ENCODE measurements around the gene IL5. TPM values are rescaled to one million over a fixed set of nuclear protein-coding genes. Genes with fewer than 3 reads are reported as not detected.
"Not testable (repeated sequence)": the region's sequence is repeated elsewhere in the genome, so short reads cannot be mapped to it uniquely, and the experiment has no call there.

Gene IL5
- total RNA-seq, 1 experiment from 2014 or later = not detected

DNA sequence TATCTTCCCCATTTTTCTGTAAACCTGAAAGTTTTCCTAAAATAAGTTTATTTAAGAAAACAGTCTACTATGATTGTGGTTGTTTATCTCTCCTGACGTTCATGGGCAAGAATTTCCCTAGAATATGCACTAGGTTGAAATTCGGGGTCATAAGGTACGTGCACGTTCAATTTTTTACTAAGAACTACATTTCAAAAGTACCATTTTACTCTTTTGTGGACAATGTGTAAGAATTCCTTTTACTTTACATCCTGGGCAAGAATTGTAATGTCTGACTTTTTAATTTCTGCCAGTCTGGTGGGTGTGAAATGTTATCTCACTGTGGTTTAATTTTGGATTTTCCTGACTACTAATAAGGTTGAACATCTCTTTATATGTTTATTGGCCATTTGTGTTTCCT, 12.4 kb downstream of the IL5 start:
- DNase-seq (ENCODE audit: extremely low read depth, low read depth) = no peak

DNA sequence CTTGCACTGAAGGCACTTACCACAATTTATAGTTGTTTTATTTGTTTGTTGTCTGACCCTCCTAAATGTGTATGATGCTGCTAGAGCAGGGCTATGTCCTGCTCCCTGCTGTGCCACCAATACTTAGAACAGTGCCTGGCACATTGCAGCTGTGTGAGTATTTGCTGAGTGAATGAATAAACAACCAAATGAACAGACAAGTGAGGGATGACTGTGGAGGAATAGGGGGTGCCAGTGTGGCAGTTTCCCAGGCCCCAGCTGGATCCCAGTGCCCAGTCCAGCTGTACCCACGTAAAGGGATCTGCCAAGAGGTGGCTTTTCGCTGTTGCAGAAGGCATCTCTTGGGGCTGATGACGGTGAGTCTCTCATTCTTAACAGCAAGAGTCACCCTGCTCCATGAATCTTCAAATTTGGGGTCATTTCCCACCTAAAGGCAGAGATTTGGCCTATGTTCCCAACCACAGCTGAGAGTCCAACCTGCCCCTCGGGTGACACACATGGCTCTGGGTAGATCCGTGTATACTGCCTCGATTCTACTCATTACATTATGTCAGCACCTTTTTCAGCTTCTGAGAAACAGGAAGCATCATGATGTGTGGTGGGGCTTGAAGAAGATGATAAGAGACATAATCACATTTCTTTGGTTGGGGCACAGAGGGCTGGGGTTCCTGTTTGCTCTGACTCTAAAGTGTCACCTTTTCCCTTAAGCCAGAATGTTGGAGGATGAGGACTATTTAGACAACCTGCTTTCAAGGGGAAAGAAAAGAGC, 14.3 kb downstream of the IL5 start:
- DNase-seq (ENCODE audit: extremely low read depth, low read depth) = no peak

- no peak for DNase-seq (ENCODE audit: extremely low read depth, low read depth)
These were observed 15.3 kb downstream of the IL5 start for GRCh38 chr5:132528021-132528420.

GRCh38 chr5:132526974-132527564, 16.3 kb downstream of the IL5 start:
- DNase-seq (ENCODE audit: extremely low read depth, low read depth) = no peak

DNA sequence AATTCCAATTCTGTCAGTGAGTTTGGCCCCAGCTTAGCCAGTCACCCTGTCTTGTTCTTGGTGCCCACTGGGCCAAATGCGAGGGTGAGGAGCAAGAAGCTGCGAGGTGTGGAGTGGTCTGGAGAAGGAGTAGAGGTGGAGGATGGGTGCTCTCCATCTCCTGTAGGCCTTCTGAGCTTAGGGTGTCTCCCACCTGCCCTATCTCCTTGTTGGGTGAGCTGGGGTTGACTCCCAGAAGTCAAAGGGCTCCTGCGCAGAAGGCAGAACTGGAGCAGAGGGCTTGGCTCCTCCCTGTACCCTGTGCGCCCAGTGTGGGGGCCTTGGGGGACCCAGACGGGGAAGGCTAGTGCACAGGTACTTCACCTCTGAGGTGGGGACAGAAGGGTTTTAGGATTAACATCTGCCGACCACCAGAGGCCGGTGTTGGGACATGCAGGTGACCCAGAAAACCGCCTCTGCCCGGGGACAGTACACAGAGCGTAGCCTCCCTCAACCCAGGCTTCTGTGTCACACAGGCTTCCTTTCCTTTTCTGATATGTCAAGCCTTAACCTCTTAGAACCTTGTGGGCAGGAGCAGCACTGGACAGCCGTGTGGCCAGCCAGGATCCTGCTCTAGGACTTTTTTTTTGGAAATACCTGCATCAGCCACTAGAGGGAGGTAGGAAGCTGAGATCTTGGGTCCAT, 16.9 kb downstream of the IL5 start:
- DNase-seq (ENCODE audit: extremely low read depth, low read depth) = peak; percentile 70

DNA sequence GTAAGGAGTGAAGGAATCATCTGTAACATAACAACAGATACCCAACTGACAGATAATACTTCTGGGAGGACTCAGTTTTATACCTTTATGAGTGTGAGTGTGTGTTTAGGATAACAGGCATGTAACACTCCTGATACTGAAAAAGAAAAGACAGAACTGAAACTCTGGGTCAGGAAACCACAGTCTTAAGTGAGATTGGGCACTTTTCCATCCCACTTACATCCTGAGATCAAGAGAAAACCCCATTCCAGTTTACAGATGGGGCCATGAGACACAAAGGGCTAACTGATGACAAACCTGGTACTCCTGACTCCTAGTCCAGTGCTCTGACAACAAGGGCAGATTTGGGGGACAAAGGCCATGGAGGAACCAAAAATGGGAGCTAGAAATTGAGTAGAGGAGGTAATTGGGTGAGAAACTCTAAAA, 18.0 kb downstream of the IL5 start:
- no peak for DNase-seq (ENCODE audit: extremely low read depth, low read depth)

DNA sequence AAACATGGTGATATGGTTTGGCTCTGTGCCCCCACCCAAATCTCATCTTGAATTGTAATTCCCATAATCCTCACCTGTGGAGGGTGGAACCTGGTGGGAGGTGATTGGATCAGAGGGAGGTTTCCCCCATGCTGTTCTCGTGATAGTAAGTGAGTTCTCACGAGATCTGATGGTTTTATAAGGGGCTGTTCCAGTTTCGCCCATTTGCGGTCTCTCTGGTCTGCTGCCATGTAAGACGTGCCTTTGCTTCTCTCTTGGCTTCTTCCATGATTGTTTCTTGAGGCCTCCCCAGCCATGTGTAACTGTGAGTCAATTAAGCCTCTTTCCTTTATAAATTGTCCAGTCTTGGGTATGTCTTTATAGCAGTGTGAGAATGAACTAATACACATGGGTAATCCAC, 18.4 kb downstream of the IL5 start:
- not testable (repeated sequence) for DNase-seq (ENCODE audit: extremely low read depth, low read depth)

DNA sequence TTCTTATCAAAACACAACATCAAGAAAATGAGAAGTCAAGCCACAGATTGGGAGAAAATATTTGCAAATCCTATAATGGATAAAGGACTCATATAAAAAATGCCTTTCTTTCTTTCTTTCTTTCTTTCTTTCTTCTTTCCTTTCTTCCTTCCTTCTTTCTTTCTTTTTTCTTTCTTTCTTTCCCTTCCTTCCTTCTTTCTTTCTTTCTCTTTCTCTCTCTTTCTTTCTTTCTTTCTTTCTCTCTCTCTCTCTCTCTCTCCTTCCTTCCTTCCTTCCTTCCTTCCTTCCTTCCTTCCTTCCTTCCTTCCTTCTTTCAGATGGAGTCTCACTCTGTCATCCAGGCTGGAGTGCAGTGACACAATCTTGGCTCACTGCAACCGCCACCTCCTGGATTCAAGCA, 21.3 kb downstream of the IL5 start:
- not testable (repeated sequence) for DNase-seq (ENCODE audit: extremely low read depth, low read depth)

DNA sequence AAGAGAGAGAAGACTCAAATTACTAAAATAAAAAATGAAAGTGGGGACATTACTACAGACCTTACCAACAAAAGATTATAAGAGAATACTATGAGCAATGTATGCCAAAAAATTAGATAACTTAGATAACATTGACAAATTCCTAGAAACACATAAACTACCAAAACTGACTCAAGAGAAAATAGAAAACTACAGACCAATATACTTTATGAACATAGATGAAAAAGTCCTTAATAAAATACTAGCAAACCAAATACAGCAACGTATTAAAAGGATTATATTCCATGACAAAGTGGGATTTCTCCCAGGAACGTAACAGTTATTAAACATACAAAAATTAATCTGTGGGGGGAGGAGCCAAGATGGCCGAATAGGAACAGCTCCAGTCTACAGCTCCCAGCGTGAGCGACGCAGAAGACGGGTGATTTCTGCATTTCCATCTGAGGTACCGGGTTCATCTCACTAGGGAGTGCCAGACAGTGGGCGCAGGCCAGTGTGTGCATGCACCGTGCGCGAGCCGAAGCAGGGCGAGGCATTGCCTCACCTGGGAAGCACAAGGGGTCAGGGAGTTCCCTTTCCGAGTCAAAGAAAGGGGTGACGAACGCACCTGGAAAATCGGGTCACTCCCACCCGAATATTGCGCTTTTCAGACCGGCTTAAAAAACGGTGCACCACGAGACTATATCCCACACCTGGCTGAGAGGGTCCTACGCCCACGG, 29.5 kb downstream of the IL5 start:
- not testable (repeated sequence) for DNase-seq (ENCODE audit: extremely low read depth, low read depth)

DNA sequence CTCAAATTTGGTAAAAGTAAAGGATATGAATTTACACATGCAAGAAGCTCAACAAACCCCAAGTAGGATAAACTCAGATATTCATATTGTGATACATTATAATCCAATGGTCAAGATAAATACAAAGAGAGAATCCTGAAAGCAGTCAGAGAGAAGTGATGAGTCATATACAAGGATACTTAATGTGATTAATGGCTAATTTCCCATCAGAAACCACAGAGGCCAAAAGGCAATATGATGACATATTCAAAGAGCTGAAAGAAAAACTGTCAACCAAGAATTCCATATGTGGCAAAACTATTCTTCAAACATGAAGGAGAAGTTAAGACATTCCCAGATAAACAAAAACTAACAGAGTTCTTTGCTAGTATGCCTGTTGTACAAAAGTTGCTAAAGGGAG, 33.2 kb downstream of the IL5 start:
- no peak for DNase-seq (ENCODE audit: extremely low read depth, low read depth)

DNA sequence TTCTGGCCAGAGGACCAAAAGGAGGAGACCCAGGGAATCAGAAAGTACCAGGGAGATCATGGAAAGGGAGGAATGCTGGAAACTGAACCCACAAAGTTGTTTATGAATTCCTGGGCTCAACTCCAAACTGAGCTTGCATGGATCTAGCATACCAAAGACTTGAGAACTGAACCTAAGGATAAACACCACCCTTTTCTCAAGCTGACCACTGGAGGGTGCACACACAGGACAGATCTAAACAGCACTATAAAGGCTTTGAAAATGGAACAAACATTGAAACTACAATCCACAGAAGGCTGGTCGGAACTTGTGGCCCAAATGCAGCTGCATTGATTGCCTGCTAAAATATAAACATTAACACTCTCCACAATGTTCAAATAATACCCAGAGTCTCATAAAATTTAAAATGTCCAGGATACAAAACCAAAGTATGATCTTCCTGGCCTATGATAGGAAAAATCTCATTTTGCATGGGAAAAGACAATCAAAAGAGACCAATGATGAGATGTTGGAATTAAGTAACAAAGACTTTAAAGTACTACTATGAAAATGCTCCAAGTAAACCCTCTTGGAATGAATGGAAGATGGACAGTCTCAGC, 37.1 kb downstream of the IL5 start:
- DNase-seq (ENCODE audit: extremely low read depth, low read depth) = peak; percentile 52

- DNase-seq (ENCODE audit: extremely low read depth, low read depth) = no peak
These were observed 37.7 kb downstream of the IL5 start for GRCh38 chr5:132505641-132506040.

DNA sequence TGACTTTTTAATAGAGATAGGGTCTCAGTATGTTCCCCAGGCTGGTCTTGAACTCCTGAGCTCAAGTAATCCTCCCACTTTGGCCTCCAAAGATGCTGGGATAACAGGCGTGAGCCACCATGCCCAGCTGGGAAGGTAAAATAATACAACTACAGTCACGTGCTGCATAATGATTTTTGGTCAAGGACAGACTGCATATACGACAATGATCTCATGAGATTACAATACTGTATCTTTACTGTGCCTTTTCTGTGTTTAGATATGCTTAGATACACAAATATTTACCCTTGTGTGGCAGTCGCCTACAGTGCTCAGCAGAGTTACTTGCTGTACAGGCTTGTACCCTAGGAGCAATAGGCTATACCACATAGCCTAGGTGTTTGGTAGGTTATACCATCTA, 38.6 kb downstream of the IL5 start:
- DNase-seq (ENCODE audit: extremely low read depth, low read depth) = no peak

- no peak for DNase-seq (ENCODE audit: extremely low read depth, low read depth)
These were observed 40.1 kb downstream of the IL5 start for GRCh38 chr5:132503244-132503643.

DNA sequence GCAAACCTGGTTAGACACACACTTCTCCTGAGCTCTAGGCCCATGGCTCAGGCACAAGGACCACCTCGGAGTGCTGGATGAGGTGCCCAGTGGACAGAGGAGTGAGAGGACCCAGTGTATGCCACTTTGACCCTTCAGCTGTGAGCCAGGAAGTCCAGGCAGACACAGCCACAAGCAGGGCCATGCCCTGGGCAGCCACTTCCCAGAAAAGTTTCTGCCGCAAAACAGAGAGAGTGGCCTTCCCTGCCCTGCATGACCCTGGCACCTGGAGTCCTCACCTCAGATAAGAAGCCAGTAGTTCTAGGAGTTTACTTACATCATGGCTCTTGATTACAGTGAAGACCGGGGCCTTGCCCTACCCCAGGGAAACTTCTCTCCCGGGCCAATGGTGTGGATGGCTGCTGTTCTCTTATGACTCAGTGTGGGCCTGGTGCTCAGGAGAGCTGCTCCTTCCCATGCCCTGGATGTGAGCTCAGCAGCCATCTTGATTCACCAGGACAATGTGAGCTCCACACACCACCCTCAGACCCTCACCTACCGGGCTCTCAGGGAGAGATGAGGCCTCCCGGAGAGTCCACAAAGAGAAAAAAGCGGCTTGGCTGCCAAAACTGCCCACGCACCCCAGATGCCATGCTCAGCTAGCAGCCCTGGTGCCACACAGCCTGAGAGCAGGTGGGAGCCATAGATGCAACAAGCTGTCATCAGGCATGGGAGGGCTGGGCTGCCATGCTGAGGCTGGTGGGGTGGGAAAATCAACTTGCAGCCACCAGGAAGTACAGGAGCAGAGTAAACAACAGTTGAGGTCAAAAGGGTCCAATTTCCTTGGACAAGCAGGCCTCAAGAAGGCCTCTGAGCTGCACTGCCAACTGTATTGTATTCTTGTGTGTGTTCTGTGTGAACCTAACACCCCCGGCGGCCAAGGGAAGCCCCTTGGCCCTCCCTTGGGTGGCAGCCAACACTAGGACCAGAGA, 41.1 kb downstream of the IL5 start:
- no peak for DNase-seq (ENCODE audit: extremely low read depth, low read depth)

- DNase-seq (ENCODE audit: extremely low read depth, low read depth) = no peak
These were observed 41.7 kb downstream of the IL5 start for GRCh38 chr5:132501629-132501956.

DNA sequence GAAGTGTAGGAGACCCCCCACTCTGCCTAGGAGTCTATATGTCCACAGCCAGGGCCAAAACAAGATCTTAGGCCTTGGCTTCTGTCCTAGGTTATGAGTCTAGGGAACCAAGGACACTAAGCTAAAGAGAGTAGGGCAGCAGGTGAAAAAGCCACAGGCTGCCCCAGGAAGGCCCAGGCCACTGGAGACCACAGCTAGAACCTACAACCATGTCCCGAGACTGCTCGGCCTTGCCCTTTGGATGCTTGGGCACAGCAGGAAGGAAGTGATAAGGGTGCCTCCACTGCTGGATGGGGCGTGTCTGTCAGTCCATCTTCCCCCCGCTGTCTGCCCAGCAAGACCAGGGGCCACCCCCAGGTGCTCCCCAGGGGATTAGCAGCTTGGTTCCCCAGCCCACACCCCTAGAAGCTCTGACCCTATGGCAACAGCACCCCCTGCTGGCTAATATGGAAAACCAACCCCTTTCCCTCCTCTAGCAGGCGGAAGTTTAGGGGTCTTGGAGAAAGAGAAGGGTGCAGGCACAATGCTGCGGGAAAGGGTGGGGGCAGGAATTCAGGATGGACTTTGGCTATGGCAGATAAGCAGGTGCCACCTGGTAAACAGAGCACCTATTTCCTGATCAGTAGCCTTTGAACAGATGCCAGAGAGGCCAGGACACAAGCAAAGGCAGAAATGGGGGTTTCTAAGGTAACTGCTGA, 42.2 kb downstream of the IL5 start:
- DNase-seq (ENCODE audit: extremely low read depth, low read depth) = peak; percentile 67

- no peak for DNase-seq (ENCODE audit: extremely low read depth, low read depth)
These were observed 42.9 kb downstream of the IL5 start for GRCh38 chr5:132500244-132500930.
